ENCODE data around the gene CDCP2. TPM values are rescaled to one million over a fixed set of nuclear protein-coding genes. Genes with fewer than 3 reads are reported as not detected.

CDCP2 gene
- total RNA-seq, 4 donors from 2014 or later, result 0.45 TPM; not detected in 3

DNA sequence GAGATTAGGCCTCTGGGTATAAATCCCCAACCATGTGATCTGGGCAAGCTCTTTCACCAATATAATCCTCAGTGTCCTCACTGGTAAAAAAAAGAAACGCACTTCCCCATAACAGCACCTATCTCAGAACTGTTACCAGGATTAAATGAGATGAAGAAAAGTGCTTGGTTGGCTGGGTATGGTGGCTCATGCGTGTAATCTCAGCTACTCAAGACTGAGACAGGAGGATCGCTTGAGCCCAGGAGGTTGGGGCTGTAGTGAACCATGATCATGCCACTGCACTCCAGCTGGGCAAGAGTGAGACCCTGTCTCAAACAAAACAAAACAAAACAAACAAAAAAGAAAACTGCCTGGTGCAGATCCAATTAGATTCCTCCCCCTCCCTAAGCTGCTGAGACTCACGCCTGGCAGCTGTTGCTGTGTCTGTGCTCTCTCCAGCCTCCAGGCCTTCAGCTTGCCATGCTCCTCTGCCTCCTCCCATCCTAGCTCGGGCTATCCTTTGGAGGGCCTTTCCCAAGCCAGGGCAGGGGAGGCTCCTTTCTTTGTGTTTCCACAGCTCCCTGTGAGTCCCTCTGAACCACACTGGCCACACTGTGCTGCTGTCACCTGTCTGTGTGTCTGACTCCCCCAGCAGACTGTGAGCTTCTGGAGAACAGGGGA, 28.0 kb upstream of the CDCP2 start:
- no peaks in the 10 kb centered on the region for H3K27me3 ChIP-seq
- no peaks in the 10 kb centered on the region for H3K36me3 ChIP-seq
- peak overlapping the region in 1 of 3 donors; percentile 2 for H3K27ac ChIP-seq
- H3K9me3 ChIP-seq, result no peaks in the 10 kb centered on the region
- H3K4me1 ChIP-seq, result no peaks in the 10 kb centered on the region
- DNase-seq, result peak; percentile 44 to 55
- intact Hi-C loops (cut with DNase I), result no loop called here
- 47 to 71% methylated on average over 5 of the region's 5 CpGs for WGBS, 2 donors
- no peak for TF ChIP-seq POLR2A (IDR thresholded peaks at IDR 0.05)
- TF ChIP-seq, protein P1, sequence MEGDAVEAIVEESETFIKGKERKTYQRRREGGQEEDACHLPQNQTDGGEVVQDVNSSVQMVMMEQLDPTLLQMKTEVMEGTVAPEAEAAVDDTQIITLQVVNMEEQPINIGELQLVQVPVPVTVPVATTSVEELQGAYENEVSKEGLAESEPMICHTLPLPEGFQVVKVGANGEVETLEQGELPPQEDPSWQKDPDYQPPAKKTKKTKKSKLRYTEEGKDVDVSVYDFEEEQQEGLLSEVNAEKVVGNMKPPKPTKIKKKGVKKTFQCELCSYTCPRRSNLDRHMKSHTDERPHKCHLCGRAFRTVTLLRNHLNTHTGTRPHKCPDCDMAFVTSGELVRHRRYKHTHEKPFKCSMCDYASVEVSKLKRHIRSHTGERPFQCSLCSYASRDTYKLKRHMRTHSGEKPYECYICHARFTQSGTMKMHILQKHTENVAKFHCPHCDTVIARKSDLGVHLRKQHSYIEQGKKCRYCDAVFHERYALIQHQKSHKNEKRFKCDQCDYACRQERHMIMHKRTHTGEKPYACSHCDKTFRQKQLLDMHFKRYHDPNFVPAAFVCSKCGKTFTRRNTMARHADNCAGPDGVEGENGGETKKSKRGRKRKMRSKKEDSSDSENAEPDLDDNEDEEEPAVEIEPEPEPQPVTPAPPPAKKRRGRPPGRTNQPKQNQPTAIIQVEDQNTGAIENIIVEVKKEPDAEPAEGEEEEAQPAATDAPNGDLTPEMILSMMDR (IDR thresholded peaks at IDR 0.05), result no peak
- H3K4me3 ChIP-seq (replicated peaks in 1 of 3), result no peak overlapping the region

- intact Hi-C loops (cut with DNase I), result no loop called here
- no peak overlapping the region for H3K4me3 ChIP-seq (replicated peaks in 1 of 3)
- WGBS, 2 donors, result 68 to 78% methylated on average over 5 to 9 of the region's 9 CpGs
- TF ChIP-seq, protein P1 (IDR thresholded peaks at IDR 0.05), result no peak
- no peak for TF ChIP-seq POLR2A (IDR thresholded peaks at IDR 0.05)
- H3K27me3 ChIP-seq, result no peaks in the 10 kb centered on the region
- no peaks in the 10 kb centered on the region for H3K36me3 ChIP-seq
- H3K4me1 ChIP-seq, result no peaks in the 10 kb centered on the region
- no peak overlapping the region for H3K27ac ChIP-seq
- no peak for DNase-seq
- no peaks in the 10 kb centered on the region for H3K9me3 ChIP-seq
These were observed 25.7 kb upstream of the CDCP2 start for GRCh38 chr1:54178296-54179070.

GRCh38 chr1:54177726-54178125, 24.9 kb upstream of the CDCP2 start:
- peaks cover 0 to 4% of the 10 kb centered on the region in 2 donors for H3K4me1 ChIP-seq
- H3K4me3 ChIP-seq (replicated peaks in 1 of 3), result no peak overlapping the region
- H3K9me3 ChIP-seq, result no peaks in the 10 kb centered on the region
- DNase-seq, result no peak
- no peaks in the 10 kb centered on the region for H3K27me3 ChIP-seq
- 92 to 99% methylated on average over 7 to 8 of the region's 8 CpGs for WGBS, 2 donors
- intact Hi-C loops (cut with DNase I), result no loop called here
- no peak for TF ChIP-seq POLR2A (IDR thresholded peaks at IDR 0.05)
- TF ChIP-seq, protein P1 (IDR thresholded peaks at IDR 0.05), result no peak
- H3K36me3 ChIP-seq, result no peaks in the 10 kb centered on the region
- no peak overlapping the region for H3K27ac ChIP-seq

DNA sequence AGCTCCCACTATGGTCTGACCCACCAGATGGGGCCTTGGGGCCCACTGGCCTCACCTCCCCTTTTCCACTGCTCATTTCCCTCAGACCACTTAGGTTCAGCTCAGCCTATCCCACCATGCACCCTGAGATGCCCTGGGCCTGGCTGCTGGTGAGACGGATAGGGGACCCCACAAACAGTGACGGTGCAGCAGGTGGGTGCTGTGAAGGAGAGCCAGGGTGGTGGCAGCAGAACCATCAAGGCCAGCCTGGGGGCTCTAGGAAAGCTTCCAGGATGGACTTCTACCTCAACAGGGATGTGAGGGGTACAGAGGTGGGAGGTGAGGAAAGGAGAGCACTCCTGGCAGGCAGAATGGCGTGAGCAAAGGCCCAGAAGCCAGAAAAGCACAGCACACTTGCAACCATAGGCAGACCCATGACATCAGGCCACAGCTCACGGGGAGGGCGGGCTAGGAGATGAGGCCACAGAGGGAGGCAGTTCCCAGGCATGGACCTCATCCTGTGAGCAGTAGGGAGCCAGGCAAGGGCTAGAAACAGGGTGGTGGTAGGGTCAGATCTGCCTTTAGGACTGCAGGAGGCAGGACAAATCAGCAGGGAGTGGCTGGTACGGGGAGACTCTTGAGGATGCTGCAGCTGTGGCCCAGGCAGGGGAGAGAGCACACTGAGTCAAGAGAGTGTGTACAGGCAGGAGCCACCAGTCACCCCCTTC, 24.0 kb upstream of the CDCP2 start:
- Histone ChIP-seq H3K9me3 (no peaks in the 10 kb centered on the region), H3K27me3 (no peaks in the 10 kb centered on the region), H3K4me1 (peaks cover 0 to 5% of the 10 kb centered on the region in 2 donors), H3K36me3 (no peaks in the 10 kb centered on the region), H3K27ac (no peak overlapping the region), H3K4me3 (replicated peaks in 1 of 3) (no peak overlapping the region)
- TF ChIP-seq POLR2A (IDR thresholded peaks at IDR 0.05), result no peak
- TF ChIP-seq, protein P1 (IDR thresholded peaks at IDR 0.05), result no peak
- 95 to 96% methylated on average over 6 of the region's 6 CpGs for WGBS, 2 donors
- DNase-seq, result no peak
- intact Hi-C loops (cut with DNase I), result no loop called here

Measured in thyroid gland (tissue), 4 donors.